ENCODE results near the gene RCOR1.

Gene RCOR1

GRCh38 chr14:102729268-102729667 is 136.8 kb downstream of the RCOR1 start:
- H3K27me3 ChIP-seq: no peaks in the 10 kb centered on the region
- no peaks in the 10 kb centered on the region for H3K9me3 ChIP-seq
- TF ChIP-seq CTCF (IDR thresholded peaks at IDR 0.05; ENCODE audit: low read depth, low read length): no peak
- peaks cover 45% of the 10 kb centered on the region for H3K36me3 ChIP-seq
- no peak overlapping the region for H3K4me3 ChIP-seq (ENCODE audit: low read depth, low read length)
- peaks cover 2% of the 10 kb centered on the region; the same call in 1 of the 2 replicates for H3K4me1 ChIP-seq
- DNase-seq: no peak

GRCh38 chr14:102729825-102730224 is 137.4 kb downstream of the RCOR1 start:
- Histone ChIP-seq H3K36me3 (peaks cover 39% of the 10 kb centered on the region), H3K9me3 (no peaks in the 10 kb centered on the region), H3K4me3 (ENCODE audit: low read depth, low read length) (no peak overlapping the region), H3K27me3 (no peaks in the 10 kb centered on the region), H3K4me1 (peaks cover 2% of the 10 kb centered on the region; the same call in 1 of the 2 replicates)
- TF ChIP-seq CTCF (IDR thresholded peaks at IDR 0.05; ENCODE audit: low read depth, low read length): no peak
- no peak for DNase-seq

- peaks cover 2% of the 10 kb centered on the region; the same call in 1 of the 2 replicates for H3K4me1 ChIP-seq
- no peak overlapping the region for H3K4me3 ChIP-seq (ENCODE audit: low read depth, low read length)
- no peaks in the 10 kb centered on the region for H3K9me3 ChIP-seq
- no peak for DNase-seq
- peaks cover 27% of the 10 kb centered on the region for H3K36me3 ChIP-seq
- no peaks in the 10 kb centered on the region for H3K27me3 ChIP-seq
- no peak for TF ChIP-seq CTCF (IDR thresholded peaks at IDR 0.05; ENCODE audit: low read depth, low read length)
Observed at GRCh38 chr14:102731101-102731870, 138.8 kb downstream of the RCOR1 start.

GRCh38 chr14:102731871-102732800 is 139.7 kb downstream of the RCOR1 start:
- no peak for TF ChIP-seq CTCF (IDR thresholded peaks at IDR 0.05; ENCODE audit: low read depth, low read length)
- H3K36me3 ChIP-seq: peaks cover 21% of the 10 kb centered on the region
- no peaks in the 10 kb centered on the region for H3K9me3 ChIP-seq
- H3K4me1 ChIP-seq: no peaks in the 10 kb centered on the region
- no peaks in the 10 kb centered on the region for H3K27me3 ChIP-seq
- no peak overlapping the region for H3K4me3 ChIP-seq (ENCODE audit: low read depth, low read length)
- DNase-seq: no peak

GRCh38 chr14:102732924-102733323 is 140.5 kb downstream of the RCOR1 start:
- H3K4me3 ChIP-seq (ENCODE audit: low read depth, low read length): no peak overlapping the region
- H3K4me1 ChIP-seq: no peaks in the 10 kb centered on the region
- H3K9me3 ChIP-seq: no peaks in the 10 kb centered on the region
- TF ChIP-seq CTCF (IDR thresholded peaks at IDR 0.05; ENCODE audit: low read depth, low read length): no peak
- peaks cover 21% of the 10 kb centered on the region for H3K36me3 ChIP-seq
- no peaks in the 10 kb centered on the region for H3K27me3 ChIP-seq
- no peak for DNase-seq

All from BE2C (cell line).